Keratinocyte (primary cell): ENCODE data around the gene EXOC3. TPM values are rescaled to one million over a fixed set of nuclear protein-coding genes. Genes with fewer than 3 reads are reported as not detected.

Experiments
- DNase-seq: peaks from one replicate; pipeline ENCODE4 v3.0.0-alpha.2; 2011; ENCODE audit warnings: low read depth, missing footprints, low spot score
- FAIRE-seq: peaks from 2 replicates; lab custom pipeline; 2011; peaks lifted over from hg19 to GRCh38; lab: Jason Lieb, UNC
- H2AFZ ChIP-seq: 2 replicates; pipeline ENCODE4 v1.6.0; 2012; ENCODE audit warnings: low read length, control low read depth, inconsistent platforms; ENCODE audit not compliant: control insufficient read depth
- H3K27ac ChIP-seq: 2 replicates; pipeline ENCODE4 v1.5.1; 2011; ENCODE audit warnings: low read length; ENCODE audit not compliant: control insufficient read depth, insufficient read depth
- H3K27me3 ChIP-seq: 3 replicates; pipeline ENCODE4 v1.6.0; 2011; ENCODE audit warnings: low read length; ENCODE audit not compliant: control insufficient read depth, insufficient read depth; ENCODE audit errors: extremely low read depth
- H3K36me3 ChIP-seq, 2 experiments: 2 replicates in 1 of 2; 3 replicates in 1 of 2; pipeline ENCODE4 v1.5.1; 2011; ENCODE audit warnings: low read length in 2 of 2, mild to moderate bottlenecking in 1 of 2; ENCODE audit not compliant: control insufficient read depth in 2 of 2, insufficient read depth in 2 of 2; ENCODE audit errors: extremely low read depth in 1 of 2
- H3K4me1 ChIP-seq: 3 replicates; pipeline ENCODE4 v1.5.1; 2011; ENCODE audit warnings: low read length; ENCODE audit not compliant: control insufficient read depth, insufficient read depth; ENCODE audit errors: extremely low read depth
- H3K4me2 ChIP-seq: 3 replicates; pipeline ENCODE4 v1.6.0; 2011; ENCODE audit warnings: low read depth, low read length; ENCODE audit not compliant: control insufficient read depth, insufficient read depth; ENCODE audit errors: extremely low read depth
- H3K4me3 ChIP-seq, 3 experiments: fragments of 200-600 bp in 1 of 3; sonication (generic) in 1 of 3; 2 replicates in 2 of 3; 3 replicates in 1 of 3; pipeline ENCODE4 v1.5.1; 2011 to 2016; ENCODE audit warnings: low read length in 3 of 3, mild to moderate bottlenecking in 3 of 3, control low read depth in 2 of 3, inconsistent platforms in 1 of 3, low read depth in 1 of 3, mixed read lengths in 1 of 3, mixed run types in 1 of 3, moderate library complexity in 1 of 3; ENCODE audit not compliant: control insufficient read depth in 2 of 3, insufficient read depth in 2 of 3; ENCODE audit errors: extremely low read depth in 1 of 3
- H3K79me2 ChIP-seq: 2 replicates; pipeline ENCODE4 v1.6.0; 2012; ENCODE audit warnings: low read length; ENCODE audit not compliant: control insufficient read depth, insufficient read depth
- H3K9ac ChIP-seq: 3 replicates; pipeline ENCODE4 v1.6.0; 2011; ENCODE audit warnings: low read length; ENCODE audit not compliant: control insufficient read depth, insufficient read depth; ENCODE audit errors: extremely low read depth
- H3K9me1 ChIP-seq: 3 replicates; pipeline ENCODE4 v1.6.0; 2011; ENCODE audit warnings: low read length; ENCODE audit not compliant: control insufficient read depth, insufficient read depth; ENCODE audit errors: extremely low read depth
- H3K9me3 ChIP-seq: 2 replicates; pipeline ENCODE4 v1.5.1; 2012; ENCODE audit warnings: low read depth, low read length; ENCODE audit not compliant: control insufficient read depth
- H4K20me1 ChIP-seq: 3 replicates; pipeline ENCODE4 v1.6.0; 2011; ENCODE audit warnings: low read length; ENCODE audit not compliant: control insufficient read depth, insufficient read depth; ENCODE audit errors: extremely low read depth
- EZH2 ChIP-seq: IDR thresholded peaks from one replicate; pipeline ENCODE4 v1.6.1; 2012; ENCODE audit warnings: inconsistent platforms, mild to moderate bottlenecking, low read length, moderate library complexity
- dilution Hi-C: fragments of 300-500 bp; cut with MboI; formaldehyde crosslinking; loops from one replicate; pipeline ENCODE4 v1.7.0; 2020; ENCODE audit warnings: low sequenced_read_pairs; ENCODE audit not compliant: extremely low pct_ligation_motif_present
- polyA plus RNA-seq, 5 experiments: library from polyadenylated mRNA; depleted of rRNA in 3 of 5; stranded (reverse) in 3 of 5; stranded (forward) in 1 of 5; unstranded in 1 of 5; fragments of >200 nt; gene quantifications; 1 replicate in 1 of 5; 2 replicates in 3 of 5; 3 replicates in 1 of 5; pipeline versions ENCODE4 v1.2.1 to v1.2.3, GENCODE V29; 2011 to 2012; ENCODE audit warnings: missing spikeins in 2 of 5, low read depth in 1 of 5, low replicate concordance in 1 of 5
- TF ChIP-seq, protein P1 (sequence below), 3 experiments: IDR thresholded peaks in 1 of 3; conservative IDR thresholded peaks in 1 of 3; optimal IDR thresholded peaks in 1 of 3; 2 replicates in 2 of 3; 3 replicates in 1 of 3; pipeline versions ENCODE3 to v1.5.1; 2011; ENCODE audit warnings: low read length in 3 of 3, mild to moderate bottlenecking in 3 of 3, moderate library complexity in 2 of 3, control low read depth in 1 of 3, inconsistent platforms in 1 of 3; ENCODE audit not compliant: insufficient read depth in 2 of 3; ENCODE audit errors: extremely low read depth in 1 of 3

Gene EXOC3
- polyA plus RNA-seq, 1 donor (not counting 4 experiments of a cell fraction or from before 2014, with no cell fraction given): 14.2 TPM

- no peaks in the 10 kb centered on the region for H3K9me1 ChIP-seq
- H3K4me1 ChIP-seq: peaks cover 16% of the 10 kb centered on the region
- no peak for DNase-seq
- peak overlapping the region; percentile 45 for H3K27ac ChIP-seq
- dilution Hi-C loops: no loop called here
- peak overlapping the region; percentile 45 for H3K4me2 ChIP-seq
- H2AFZ ChIP-seq: no peak overlapping the region
- peaks cover 26% of the 10 kb centered on the region for H3K79me2 ChIP-seq
- peak overlapping the region; percentile 16 for H3K9ac ChIP-seq
- TF ChIP-seq EZH2: no peak
- TF ChIP-seq, protein P1, sequence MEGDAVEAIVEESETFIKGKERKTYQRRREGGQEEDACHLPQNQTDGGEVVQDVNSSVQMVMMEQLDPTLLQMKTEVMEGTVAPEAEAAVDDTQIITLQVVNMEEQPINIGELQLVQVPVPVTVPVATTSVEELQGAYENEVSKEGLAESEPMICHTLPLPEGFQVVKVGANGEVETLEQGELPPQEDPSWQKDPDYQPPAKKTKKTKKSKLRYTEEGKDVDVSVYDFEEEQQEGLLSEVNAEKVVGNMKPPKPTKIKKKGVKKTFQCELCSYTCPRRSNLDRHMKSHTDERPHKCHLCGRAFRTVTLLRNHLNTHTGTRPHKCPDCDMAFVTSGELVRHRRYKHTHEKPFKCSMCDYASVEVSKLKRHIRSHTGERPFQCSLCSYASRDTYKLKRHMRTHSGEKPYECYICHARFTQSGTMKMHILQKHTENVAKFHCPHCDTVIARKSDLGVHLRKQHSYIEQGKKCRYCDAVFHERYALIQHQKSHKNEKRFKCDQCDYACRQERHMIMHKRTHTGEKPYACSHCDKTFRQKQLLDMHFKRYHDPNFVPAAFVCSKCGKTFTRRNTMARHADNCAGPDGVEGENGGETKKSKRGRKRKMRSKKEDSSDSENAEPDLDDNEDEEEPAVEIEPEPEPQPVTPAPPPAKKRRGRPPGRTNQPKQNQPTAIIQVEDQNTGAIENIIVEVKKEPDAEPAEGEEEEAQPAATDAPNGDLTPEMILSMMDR (optimal IDR thresholded peaks at IDR 0.05 in 1 of 3, IDR thresholded peaks at IDR 0.05 in 1 of 3, conservative IDR thresholded peaks at IDR 0.05 in 1 of 3; ENCODE audit: extremely low read depth in 1 of 3, insufficient read depth in 2 of 3, low read length in 3 of 3): no peak
- no peak overlapping the region for H3K4me3 ChIP-seq
- no peak for FAIRE-seq
- H3K9me3 ChIP-seq: peaks cover 5% of the 10 kb centered on the region
- peaks cover 21 to 23% of the 10 kb centered on the region in 2 experiments for H3K36me3 ChIP-seq
- no peaks in the 10 kb centered on the region for H3K27me3 ChIP-seq
- no peaks in the 10 kb centered on the region for H4K20me1 ChIP-seq
Measured at GRCh38 chr5:452978-453710, 10.2 kb downstream of the EXOC3 start.

GRCh38 chr5:453725-454481, 10.9 kb downstream of the EXOC3 start:
- H3K4me1 ChIP-seq: peaks cover 23% of the 10 kb centered on the region
- H3K79me2 ChIP-seq: peaks cover 25% of the 10 kb centered on the region
- H4K20me1 ChIP-seq: no peaks in the 10 kb centered on the region
- H3K9ac ChIP-seq: peak overlapping the region; percentile 16
- no peak for DNase-seq
- peaks cover 5% of the 10 kb centered on the region for H3K9me3 ChIP-seq
- H3K27me3 ChIP-seq: no peaks in the 10 kb centered on the region
- peak overlapping the region; percentile 45 for H3K27ac ChIP-seq
- peak overlapping the region in 1 of 3 experiments; percentile 4 for H3K4me3 ChIP-seq
- H2AFZ ChIP-seq: no peak overlapping the region
- FAIRE-seq: peak; percentile 61
- no peak for TF ChIP-seq EZH2
- TF ChIP-seq, protein P1 (optimal IDR thresholded peaks at IDR 0.05 in 1 of 3, IDR thresholded peaks at IDR 0.05 in 1 of 3, conservative IDR thresholded peaks at IDR 0.05 in 1 of 3; ENCODE audit: extremely low read depth in 1 of 3, insufficient read depth in 2 of 3, low read length in 3 of 3): peak in 1 of 3 experiments; percentile 60
- H3K36me3 ChIP-seq: peaks cover 19 to 20% of the 10 kb centered on the region in 2 experiments
- peaks cover 2% of the 10 kb centered on the region for H3K9me1 ChIP-seq
- peak overlapping the region; percentile 45 for H3K4me2 ChIP-seq
- dilution Hi-C loops: no loop called here
